Measurements from ENCODE around the gene PTPRG. TPM values are rescaled to one million over a fixed set of nuclear protein-coding genes. Genes with fewer than 3 reads are reported as not detected.

The PTPRG gene
- total and polyA plus RNA-seq, 2 of the 13 experiments (the other 11 are each of a cell fraction or from before 2014, with no cell fraction given), result 8.0 to 25.3 TPM

GRCh38 chr3:62238431-62238830 lies 677.1 kb downstream of the PTPRG start (continued):
- TF ChIP-seq, protein P1, sequence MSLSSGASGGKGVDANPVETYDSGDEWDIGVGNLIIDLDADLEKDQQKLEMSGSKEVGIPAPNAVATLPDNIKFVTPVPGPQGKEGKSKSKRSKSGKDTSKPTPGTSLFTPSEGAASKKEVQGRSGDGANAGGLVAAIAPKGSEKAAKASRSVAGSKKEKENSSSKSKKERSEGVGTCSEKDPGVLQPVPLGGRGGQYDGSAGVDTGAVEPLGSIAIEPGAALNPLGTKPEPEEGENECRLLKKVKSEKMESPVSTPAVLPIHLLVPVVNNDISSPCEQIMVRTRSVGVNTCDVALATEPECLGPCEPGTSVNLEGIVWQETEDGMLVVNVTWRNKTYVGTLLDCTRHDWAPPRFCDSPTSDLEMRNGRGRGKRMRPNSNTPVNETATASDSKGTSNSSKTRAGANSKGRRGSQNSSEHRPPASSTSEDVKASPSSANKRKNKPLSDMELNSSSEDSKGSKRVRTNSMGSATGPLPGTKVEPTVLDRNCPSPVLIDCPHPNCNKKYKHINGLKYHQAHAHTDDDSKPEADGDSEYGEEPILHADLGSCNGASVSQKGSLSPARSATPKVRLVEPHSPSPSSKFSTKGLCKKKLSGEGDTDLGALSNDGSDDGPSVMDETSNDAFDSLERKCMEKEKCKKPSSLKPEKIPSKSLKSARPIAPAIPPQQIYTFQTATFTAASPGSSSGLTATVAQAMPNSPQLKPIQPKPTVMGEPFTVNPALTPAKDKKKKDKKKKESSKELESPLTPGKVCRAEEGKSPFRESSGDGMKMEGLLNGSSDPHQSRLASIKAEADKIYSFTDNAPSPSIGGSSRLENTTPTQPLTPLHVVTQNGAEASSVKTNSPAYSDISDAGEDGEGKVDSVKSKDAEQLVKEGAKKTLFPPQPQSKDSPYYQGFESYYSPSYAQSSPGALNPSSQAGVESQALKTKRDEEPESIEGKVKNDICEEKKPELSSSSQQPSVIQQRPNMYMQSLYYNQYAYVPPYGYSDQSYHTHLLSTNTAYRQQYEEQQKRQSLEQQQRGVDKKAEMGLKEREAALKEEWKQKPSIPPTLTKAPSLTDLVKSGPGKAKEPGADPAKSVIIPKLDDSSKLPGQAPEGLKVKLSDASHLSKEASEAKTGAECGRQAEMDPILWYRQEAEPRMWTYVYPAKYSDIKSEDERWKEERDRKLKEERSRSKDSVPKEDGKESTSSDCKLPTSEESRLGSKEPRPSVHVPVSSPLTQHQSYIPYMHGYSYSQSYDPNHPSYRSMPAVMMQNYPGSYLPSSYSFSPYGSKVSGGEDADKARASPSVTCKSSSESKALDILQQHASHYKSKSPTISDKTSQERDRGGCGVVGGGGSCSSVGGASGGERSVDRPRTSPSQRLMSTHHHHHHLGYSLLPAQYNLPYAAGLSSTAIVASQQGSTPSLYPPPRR (CRISPR knock-in tag; IDR thresholded peaks at IDR 0.05; ENCODE audit: borderline replicate concordance), result no peak
- TF ChIP-seq GMEB1 (CRISPR knock-in tag; IDR thresholded peaks at IDR 0.05; ENCODE audit: borderline replicate concordance) (no peak), THAP11 (CRISPR knock-in tag; IDR thresholded peaks at IDR 0.05) (no peak), ZNF235 (CRISPR knock-in tag; IDR thresholded peaks at IDR 0.05; ENCODE audit: borderline replicate concordance) (no peak), STAG1 (CRISPR knock-in tag; IDR thresholded peaks at IDR 0.05) (no peak)

DNA sequence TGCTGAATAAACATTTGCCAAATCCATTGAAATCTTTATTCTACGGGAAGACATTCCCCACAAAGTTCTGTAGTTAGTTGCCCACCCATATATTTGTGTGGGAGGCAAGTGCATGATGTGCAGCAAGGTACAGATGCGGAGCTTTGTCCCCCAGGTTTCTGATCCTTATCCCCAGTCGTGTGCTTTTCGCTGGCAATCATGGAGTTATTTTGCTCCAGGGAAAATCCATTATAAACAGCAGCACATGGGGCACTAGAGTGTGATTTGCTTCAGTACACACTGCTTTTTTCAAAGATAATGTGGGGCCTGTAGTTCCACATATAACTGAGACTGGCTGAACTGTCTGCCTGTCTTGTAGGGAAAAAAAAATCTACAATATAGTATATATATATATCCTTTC lies 679.9 kb downstream of the PTPRG start:
- WGBS (ENCODE audit: low lambda C conversion rate), result 96% methylated on average over 4 of the region's 4 CpGs
- Histone ChIP-seq H3K79me2 (ENCODE audit: insufficient read depth, low read length) (no peaks in the 10 kb centered on the region), H4K20me1 (ENCODE audit: insufficient read depth, low read length) (no peaks in the 10 kb centered on the region), H3K4me1 (ENCODE audit: insufficient read depth, low read length) (no peaks in the 10 kb centered on the region), H3K4me3 (replicated peaks in 1 of 3; ENCODE audit: insufficient read depth in 1 of 3, low read depth in 2 of 3, low read length in 3 of 3) (no peak overlapping the region), H3K4me2 (ENCODE audit: low read depth, low read length) (no peak overlapping the region), H3K27me3 (ENCODE audit: control insufficient read depth in 1 of 2, insufficient read depth in 2 of 2, low read length in 2 of 2) (no peaks in the 10 kb centered on the region), H3K9me3 (ENCODE audit: low read length) (no peaks in the 10 kb centered on the region), H2AFZ (ENCODE audit: low read length) (no peak overlapping the region), H3K36me3 (replicated peaks in 1 of 2; ENCODE audit: control insufficient read depth in 1 of 2, insufficient read depth in 2 of 2, low read length in 2 of 2) (peaks cover 1 to 6% of the 10 kb centered on the region in 2 experiments; a peak in 3 of 5 replicates), H3K9ac (ENCODE audit: insufficient read depth, low read depth, low read length) (no peak overlapping the region), H3K27ac (ENCODE audit: extremely low read length, insufficient read depth, low read length) (no peak overlapping the region)
- ChIA-PET POLR2A (no interaction called here), CTCF (ENCODE audit: low intra/inter-chr PET ratio, low total read pairs) (no interaction called here)
- in situ Hi-C loops (cut with HindIII; ENCODE audit: extremely low pct_ligation_motif_present, low pct_unique_long_range_greater_than_20kb) (no loop called here), intact Hi-C loops (cut with micrococcal nuclease; ENCODE audit: unreplicated experiment) (no loop called here)
- ATAC-seq, result no peak
- no peak for DNase-seq (ENCODE audit: low spot score)
- FAIRE-seq, result no peak
- BruUV-seq (replicated peaks), result no TSS peak
- TF ChIP-seq ZNF792 (CRISPR knock-in tag; IDR thresholded peaks at IDR 0.05), result no peak

Measured in HepG2 (cell line).